DOHH2 (cell line): ENCODE measurements around the gene EIF4EBP2.

Experiments
- H3F3A ChIP-seq: fragments of 200-600 bp; sonication (generic), shearing (Covaris generic); 2 replicates; pipeline ENCODE4 v1.6.0; 2016; ENCODE audit warnings: antibody characterized with exemption, mild to moderate bottlenecking; ENCODE audit not compliant: control insufficient read depth, insufficient read depth
- H3K27ac ChIP-seq: fragments of 200-600 bp; sonication (generic); 2 replicates; pipeline ENCODE4 v1.5.1; 2014; ENCODE audit warnings: low read depth, mild to moderate bottlenecking, low read length, moderate library complexity
- H3K27me3 ChIP-seq: fragments of 200-600 bp; sonication (generic); 2 replicates; pipeline ENCODE4 v1.6.1; 2014; ENCODE audit warnings: mild to moderate bottlenecking, low read length, mixed read lengths; ENCODE audit not compliant: control insufficient read depth
- H3K36me3 ChIP-seq: fragments of 200-600 bp; sonication (generic); 2 replicates; pipeline ENCODE4 v1.6.1; 2014; ENCODE audit warnings: mild to moderate bottlenecking, low read length, moderate library complexity, mixed read lengths; ENCODE audit not compliant: control insufficient read depth
- H3K4me1 ChIP-seq: fragments of 200-600 bp; sonication (generic); 2 replicates; pipeline ENCODE4 v1.6.1; 2014; ENCODE audit warnings: mild to moderate bottlenecking, low read length, mixed read lengths; ENCODE audit not compliant: control insufficient read depth
- H3K4me2 ChIP-seq: fragments of 200-600 bp; sonication (generic); 2 replicates; pipeline ENCODE4 v1.6.0; 2014; ENCODE audit warnings: mild to moderate bottlenecking, low read length, moderate library complexity
- H3K4me3 ChIP-seq: fragments of 200-600 bp; sonication (generic); 2 replicates; pipeline ENCODE4 v1.5.1; 2014; ENCODE audit warnings: mild to moderate bottlenecking, low read length, mixed read lengths
- H3K79me2 ChIP-seq: fragments of 200-600 bp; sonication (generic); 2 replicates; pipeline ENCODE4 v1.6.1; 2014; ENCODE audit warnings: mild to moderate bottlenecking, low read length, mixed read lengths; ENCODE audit not compliant: control insufficient read depth
- H3K9me2 ChIP-seq: fragments of 200-600 bp; sonication (generic); replicated peaks from 2 replicates; pipeline ENCODE4 v1.6.1; 2014; ENCODE audit warnings: mild to moderate bottlenecking, low read length, mixed read lengths; ENCODE audit not compliant: control insufficient read depth
- H3K9me3 ChIP-seq: fragments of 200-600 bp; sonication (generic); 2 replicates; pipeline ENCODE4 v1.6.1; 2014; ENCODE audit warnings: antibody characterized with exemption, low read length, mixed read lengths; ENCODE audit not compliant: control insufficient read depth, insufficient read depth
- H4K20me1 ChIP-seq: fragments of 200-600 bp; sonication (generic); 2 replicates; pipeline ENCODE4 v1.6.0; 2014; ENCODE audit warnings: low read depth, mild to moderate bottlenecking, antibody characterized with exemption, low read length, moderate library complexity; ENCODE audit not compliant: control insufficient read depth, insufficient read depth
- CTCF ChIP-seq: fragments of 200-600 bp; sonication (generic); IDR thresholded peaks from one replicate; pipeline ENCODE4 v1.5.1; 2014; ENCODE audit warnings: antibody characterized with exemption, mild to moderate bottlenecking, low read depth, low read length; ENCODE audit not compliant: poor library complexity, severe bottlenecking
- EZH2phosphoT487 ChIP-seq: fragments of 200-600 bp; sonication (generic); IDR thresholded peaks from 2 replicates; pipeline ENCODE4 v1.6.1; 2017; ENCODE audit warnings: borderline replicate concordance, mild to moderate bottlenecking, antibody characterized with exemption, low read length, moderate library complexity, mixed read lengths

Gene EIF4EBP2

DNA sequence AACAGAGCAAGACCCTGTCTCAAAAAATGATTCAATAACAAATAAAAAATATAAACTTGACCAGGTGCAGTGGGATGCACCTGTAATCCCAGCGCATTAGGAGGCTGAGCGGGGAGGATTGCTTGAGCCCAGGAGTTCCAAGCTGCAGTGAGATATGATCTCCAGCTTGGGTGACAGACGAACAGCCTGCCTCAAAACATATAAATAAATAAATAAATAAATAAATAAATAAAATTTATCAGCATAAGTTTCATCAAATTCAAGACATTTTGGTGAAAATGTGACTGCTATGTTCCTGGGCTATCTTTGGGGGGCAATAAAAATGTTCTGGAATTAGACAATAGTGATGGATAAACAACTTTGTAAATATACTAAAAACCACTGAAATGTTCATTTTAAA, 4.8 kb upstream of the EIF4EBP2 start:
- H3K4me1 ChIP-seq: peaks cover 10% of the 10 kb centered on the region
- H3K27ac ChIP-seq: no peak overlapping the region
- H3K27me3 ChIP-seq: no peaks in the 10 kb centered on the region
- no peak for TF ChIP-seq EZH2phosphoT487
- TF ChIP-seq CTCF: no peak
- peaks cover 2% of the 10 kb centered on the region for H3K79me2 ChIP-seq
- 0 out of 2 replicates have a peak, but pooled peaks cover 6% of the 10 kb centered on the region for H3F3A ChIP-seq
- no peaks in the 10 kb centered on the region for H4K20me1 ChIP-seq
- no peak overlapping the region for H3K4me3 ChIP-seq
- H3K4me2 ChIP-seq: no peak overlapping the region
- peaks cover under 1% of the 10 kb centered on the region; the same call in 1 of the 2 replicates for H3K36me3 ChIP-seq
- no peaks in the 10 kb centered on the region for H3K9me3 ChIP-seq
- H3K9me2 ChIP-seq: no peaks in the 10 kb centered on the region

GRCh38 chr10:70403483-70404035, 386 bp upstream of the EIF4EBP2 start:
- H3K9me2 ChIP-seq: no peaks in the 10 kb centered on the region
- no peaks in the 10 kb centered on the region for H3K27me3 ChIP-seq
- H4K20me1 ChIP-seq: peaks cover 17% of the 10 kb centered on the region
- H3K36me3 ChIP-seq: peaks cover 14% of the 10 kb centered on the region
- H3K79me2 ChIP-seq: peaks cover 35% of the 10 kb centered on the region
- peak overlapping the region; percentile 76 for H3K4me3 ChIP-seq
- no peak overlapping the region for H3K27ac ChIP-seq
- 0 out of 2 replicates have a peak, but pooled peaks cover 8% of the 10 kb centered on the region for H3F3A ChIP-seq
- H3K4me1 ChIP-seq: peaks cover 26% of the 10 kb centered on the region
- no peak for TF ChIP-seq CTCF
- H3K4me2 ChIP-seq: peak overlapping the region; percentile 73
- H3K9me3 ChIP-seq: no peaks in the 10 kb centered on the region

DNA sequence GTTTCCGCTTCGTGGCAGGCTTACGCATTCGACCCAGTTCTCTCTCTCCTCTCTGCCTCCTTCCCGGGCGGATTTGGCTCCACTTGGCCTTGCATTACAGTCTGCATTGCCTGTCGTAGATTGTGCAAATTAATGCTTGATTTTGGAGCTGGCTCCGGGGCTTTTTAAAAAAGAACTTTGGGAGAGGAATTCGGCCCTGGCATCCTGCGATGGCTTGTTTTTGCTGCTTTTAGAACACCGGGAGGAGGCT, 767 bp downstream of the EIF4EBP2 start:
- TF ChIP-seq EZH2phosphoT487 (no peak), CTCF (no peak)
- peaks cover 46% of the 10 kb centered on the region for H3K79me2 ChIP-seq
- no peaks in the 10 kb centered on the region for H3K27me3 ChIP-seq

More for the DNA sequence above, 767 bp downstream of the EIF4EBP2 start:
- Histone ChIP-seq H3F3A (0 out of 2 replicates have a peak, but pooled peaks cover 8% of the 10 kb centered on the region), H3K4me1 (peaks cover 26% of the 10 kb centered on the region), H3K4me3 (peak overlapping the region; percentile 76), H3K9me3 (no peaks in the 10 kb centered on the region), H3K4me2 (peak overlapping the region; percentile 73), H3K36me3 (peaks cover 25% of the 10 kb centered on the region), H4K20me1 (peaks cover 24% of the 10 kb centered on the region), H3K27ac (peak overlapping the region; percentile 61), H3K9me2 (no peaks in the 10 kb centered on the region)
